GM18867 (cell line): Measurements from ENCODE around the gene EHMT1.

ENCODE experiments used
- ATAC-seq: cut with Tn5 transposase; IDR thresholded peaks from one replicate; pipeline ENCODE4 v1.9.1; 2021; ENCODE audit warnings: mild to moderate bottlenecking, moderate library complexity; ENCODE audit not compliant: unreplicated experiment

The EHMT1 gene

DNA sequence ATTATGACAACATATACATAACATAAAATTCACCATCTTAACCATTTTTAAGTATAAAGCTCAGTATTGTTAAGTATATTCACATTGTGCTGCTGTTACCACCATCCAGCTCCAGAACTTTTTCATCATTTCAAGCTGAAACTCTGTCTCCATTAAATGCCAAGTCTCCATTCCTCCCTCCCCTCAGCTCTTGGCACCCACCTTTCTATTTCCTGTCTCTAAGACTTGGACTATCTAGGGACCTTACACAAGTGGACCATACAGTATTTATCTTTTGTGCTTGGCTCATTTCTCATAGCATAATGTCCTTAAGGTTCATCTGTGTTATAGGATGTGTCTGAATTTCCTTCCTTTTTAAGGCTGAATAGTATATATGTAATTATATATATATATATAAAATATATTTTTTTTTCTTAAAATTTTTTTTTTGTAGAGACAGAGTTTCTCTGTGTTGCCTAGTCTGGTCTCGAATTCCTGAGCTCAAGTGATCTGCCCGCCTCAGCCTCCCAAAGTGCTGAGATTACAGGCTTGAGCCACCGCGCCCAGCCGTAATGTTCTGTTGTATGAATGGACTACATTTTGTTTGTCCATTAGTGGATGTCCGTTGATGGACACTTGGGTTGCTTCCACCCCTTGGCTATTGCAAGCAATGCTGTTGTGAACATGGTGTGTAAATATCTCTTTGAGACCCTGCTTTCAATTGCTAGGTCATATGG, 72.3 kb downstream of the EHMT1 start:
- ATAC-seq, result no peak

GRCh38 chr9:137691646-137692351, 73.0 kb downstream of the EHMT1 start:
- ATAC-seq, result no peak

- ATAC-seq, result no peak
Observed at GRCh38 chr9:137694236-137694959, 75.6 kb downstream of the EHMT1 start.

- no peak for ATAC-seq
Observed at GRCh38 chr9:137694962-137695875, 76.4 kb downstream of the EHMT1 start.

DNA sequence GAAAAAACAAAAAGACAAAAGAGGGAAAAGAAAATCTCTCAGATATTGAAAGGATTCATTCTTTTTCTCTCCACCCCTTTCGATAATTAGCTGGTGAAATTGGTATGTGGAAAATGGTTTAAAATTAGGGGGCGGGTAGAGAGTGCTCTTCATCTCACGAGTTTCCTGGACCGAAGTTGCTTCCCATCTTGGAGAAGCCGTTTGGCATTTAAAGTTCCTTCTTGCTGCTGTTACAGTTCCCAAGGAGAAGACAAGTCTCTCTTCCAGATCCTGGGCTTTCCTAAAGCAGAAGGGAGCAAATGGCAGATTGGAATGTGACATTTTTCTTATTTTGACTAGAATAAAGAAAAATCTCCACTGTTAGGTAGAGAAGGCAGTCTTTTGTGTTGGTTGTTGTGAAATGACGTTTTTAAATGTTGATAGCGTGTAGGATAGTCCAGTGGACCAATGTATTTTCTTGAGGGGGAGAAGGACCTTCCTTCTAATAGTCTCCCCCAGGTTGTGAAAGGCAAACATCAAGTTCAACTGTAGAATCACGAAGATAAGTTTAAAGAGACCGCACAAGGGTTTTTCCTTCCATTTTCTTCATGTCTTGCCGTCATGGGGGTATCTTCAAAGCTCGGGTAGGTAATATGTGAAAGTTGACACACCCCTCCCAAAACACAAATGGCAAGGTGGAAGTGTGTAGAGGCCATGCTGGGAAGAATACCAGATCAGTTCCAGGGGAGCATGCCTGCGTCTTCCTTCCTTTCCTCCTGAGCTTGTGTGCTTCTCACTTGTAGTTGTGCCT, 77.5 kb downstream of the EHMT1 start:
- no peak for ATAC-seq

DNA sequence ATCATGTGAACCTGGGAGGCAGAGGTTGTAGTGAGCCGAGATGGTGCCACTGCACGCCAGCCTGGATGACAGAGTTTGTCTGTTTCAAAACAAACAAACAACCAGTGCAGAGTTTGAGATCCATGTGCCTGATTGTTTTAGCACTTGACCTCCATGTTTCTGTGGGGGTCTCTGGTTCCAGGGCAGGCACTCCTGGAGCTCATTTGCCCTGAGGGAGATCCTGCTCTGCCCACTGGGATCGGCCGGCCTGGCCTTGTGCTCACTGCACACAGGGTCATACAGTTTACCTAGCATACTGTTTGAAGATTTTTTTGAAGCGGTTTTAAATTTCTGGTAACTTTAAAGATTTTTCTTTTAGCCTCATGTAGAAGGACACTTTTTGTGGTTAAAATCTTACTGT, 78.4 kb downstream of the EHMT1 start:
- no peak for ATAC-seq

DNA sequence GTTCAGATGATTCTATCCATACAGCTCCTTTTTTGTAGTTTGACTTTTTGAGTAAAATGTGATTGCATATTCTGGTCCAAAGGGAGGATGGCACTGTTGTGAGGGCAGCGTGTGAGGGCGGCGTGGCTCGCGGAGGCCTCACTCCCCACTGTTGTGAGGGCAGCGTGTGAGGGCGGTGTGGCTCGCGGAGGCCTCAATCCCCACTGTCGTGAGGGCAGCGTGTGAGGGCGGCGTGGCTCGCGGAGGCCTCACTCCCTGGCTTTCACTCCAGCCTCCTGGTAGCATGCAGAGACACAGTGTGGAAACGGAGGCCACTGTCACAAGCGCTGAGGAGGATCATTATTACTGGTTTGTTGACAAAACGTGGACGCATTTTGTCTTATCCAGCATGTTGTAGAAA, 79.0 kb downstream of the EHMT1 start:
- ATAC-seq, result no peak

DNA sequence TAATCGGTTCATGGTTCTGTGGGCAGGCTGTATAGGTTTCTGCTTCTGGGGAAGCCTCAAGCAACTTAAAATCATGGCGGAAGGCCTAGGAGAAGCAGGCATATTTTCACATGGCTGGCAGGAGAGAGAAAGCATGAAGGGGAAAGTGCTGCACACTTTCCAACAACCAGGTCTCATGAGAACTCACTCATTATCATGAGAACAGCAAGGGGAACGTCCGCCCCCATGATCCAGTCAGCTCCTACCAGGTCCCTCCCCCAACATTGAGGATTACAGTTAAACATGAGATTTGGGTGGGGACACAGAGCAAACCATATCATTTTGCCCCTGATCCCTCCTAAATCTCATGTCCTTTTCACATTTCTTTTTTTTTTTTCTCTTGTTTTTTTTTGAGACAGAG, 82.1 kb downstream of the EHMT1 start:
- ATAC-seq, result no peak

DNA sequence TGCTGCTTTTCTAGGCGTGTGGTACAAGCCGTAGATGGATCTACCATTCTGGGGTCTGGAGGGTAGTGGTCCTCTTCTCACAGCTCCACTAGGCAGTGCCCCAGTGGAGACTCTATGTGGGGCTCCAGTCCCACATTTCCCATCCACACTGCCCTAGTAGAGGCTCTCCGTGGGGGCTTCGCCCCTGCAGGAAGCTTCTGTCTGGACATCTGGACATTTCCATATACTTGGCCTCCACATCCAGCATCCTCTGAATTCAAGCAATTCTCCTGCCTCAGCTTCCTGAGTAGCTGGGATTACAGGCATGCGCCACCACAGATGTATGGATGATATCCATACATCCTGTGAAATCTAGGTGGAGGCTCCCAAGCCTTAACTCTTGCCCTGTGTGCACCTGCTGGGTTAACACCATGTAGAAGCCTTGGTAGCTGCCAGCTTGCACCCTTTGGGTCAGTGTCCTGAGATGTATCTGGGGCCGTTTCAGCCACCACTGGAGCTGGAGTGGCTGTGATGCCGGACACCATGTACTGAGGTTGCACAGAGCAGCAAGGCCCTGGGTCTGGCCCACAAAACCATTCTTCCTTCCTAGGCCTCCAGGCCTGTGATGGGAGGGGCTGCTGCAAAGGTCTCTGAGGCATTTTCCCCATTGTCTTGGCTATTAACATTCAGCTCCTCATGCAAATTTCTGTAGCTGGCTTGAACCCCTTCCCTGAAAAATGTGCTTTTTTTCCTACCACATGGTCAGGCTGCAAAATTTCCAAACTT, 84.0 kb downstream of the EHMT1 start:
- ATAC-seq, result no peak

DNA sequence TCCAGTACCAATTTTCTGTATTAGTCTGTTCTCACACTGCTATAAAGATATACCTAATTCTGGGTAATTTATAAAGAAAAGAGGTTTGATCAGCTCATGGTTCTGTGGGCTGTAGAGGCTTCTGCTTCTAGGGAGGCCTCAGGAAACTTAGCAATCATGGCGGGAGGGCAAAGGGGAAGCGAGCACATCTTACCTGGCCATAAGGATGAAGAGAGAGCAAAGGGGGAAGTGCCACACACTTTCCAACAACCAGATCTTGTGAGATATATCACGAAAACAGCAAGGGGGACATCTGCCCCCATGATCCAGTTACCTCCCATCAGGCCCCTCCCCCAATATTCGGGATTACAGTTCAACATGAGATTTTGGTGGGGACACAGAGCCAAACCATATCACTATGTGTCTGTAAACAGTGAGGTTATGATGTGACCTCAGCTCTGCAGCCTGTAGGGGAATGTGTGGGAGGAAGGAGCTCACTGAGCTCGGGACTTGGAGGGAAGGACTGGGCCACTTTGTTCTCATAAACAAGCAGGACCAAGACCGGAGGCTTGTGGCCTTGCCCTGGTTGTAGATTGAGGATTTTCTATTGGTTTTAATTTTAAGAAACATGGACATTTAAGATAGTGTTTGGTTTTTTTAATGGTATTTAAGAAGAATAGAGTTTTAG, 85.2 kb downstream of the EHMT1 start:
- no peak for ATAC-seq

DNA sequence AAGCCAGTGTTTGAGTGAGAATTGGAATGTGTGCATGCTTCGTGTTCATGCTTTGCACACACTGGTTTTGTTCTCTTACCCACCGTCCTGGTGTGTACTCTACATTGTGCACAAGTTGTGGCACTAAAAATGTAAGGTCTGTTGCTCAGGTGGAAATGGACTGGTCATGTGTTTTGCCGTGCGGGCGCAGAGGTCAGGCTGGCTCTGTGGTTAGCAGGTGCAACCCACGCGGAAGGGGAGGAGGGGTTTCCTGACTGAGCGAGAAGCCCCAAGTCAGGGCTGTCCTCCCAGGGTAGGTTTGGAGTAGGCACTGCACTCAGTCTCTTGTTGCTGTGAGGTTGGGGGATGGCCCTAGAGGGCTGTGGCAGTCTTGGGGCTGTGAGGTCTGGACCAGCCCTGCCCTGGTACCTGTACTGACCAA, 86.6 kb downstream of the EHMT1 start:
- ATAC-seq, result peak; percentile 80

GRCh38 chr9:137705906-137706305, 87.1 kb downstream of the EHMT1 start:
- ATAC-seq, result peak; percentile 34

DNA sequence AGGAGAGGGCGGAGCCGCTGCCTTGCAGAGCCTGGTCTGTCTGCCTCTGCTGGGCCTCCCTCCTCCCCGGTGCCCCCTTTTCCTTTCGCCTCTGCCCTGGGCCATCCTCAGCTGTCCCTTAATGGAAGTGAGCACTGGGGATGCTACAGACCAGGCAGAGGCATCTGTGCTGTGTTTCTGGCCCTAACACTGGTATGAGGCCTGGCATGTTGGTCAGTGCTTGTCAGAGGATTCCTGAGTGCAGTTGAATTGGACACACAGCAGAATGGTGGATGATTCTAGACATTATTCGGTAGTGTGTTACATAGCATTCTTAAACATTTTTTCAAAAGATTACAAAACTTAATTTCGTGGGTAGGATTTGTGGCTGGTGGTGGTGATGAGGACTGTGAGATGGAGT, 88.6 kb downstream of the EHMT1 start:
- no peak for ATAC-seq

- no peak for ATAC-seq
Observed at GRCh38 chr9:137708590-137709284, 89.9 kb downstream of the EHMT1 start.

- ATAC-seq, result no peak
Observed at GRCh38 chr9:137709411-137710101, 90.8 kb downstream of the EHMT1 start.

DNA sequence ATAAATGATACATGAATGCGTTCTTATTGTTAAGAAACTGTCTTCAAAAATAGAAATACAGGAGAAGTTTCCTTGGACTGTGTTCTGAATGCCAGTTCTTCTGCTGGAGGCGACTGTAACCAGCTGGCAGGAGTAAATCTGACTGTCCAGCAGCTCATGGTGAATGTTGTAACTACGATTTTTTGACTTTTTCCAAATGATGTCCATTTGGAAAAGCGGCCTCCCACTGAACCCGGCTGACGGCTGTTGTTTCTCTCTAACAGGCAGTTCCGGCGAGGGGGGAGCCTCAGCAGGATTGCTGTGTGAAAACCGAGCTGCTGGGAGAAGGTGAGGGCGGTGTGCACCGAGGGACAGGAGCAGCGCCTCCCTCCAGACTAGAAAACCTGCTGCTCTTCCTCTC, 91.9 kb downstream of the EHMT1 start:
- ATAC-seq, result no peak

- ATAC-seq, result no peak
Observed at GRCh38 chr9:137711678-137712105, 92.9 kb downstream of the EHMT1 start.

GRCh38 chr9:137715321-137715720, 96.5 kb downstream of the EHMT1 start:
- no peak for ATAC-seq
